HG03280 (cell line): ENCODE measurements around the gene ZNF423.
"Not testable (repeated sequence)": the region's sequence is repeated elsewhere in the genome, so short reads cannot be mapped to it uniquely, and the experiment has no call there.

Experiments
- ATAC-seq: cut with Tn5 transposase; IDR thresholded peaks from one replicate; pipeline ENCODE4 v1.9.1; 2021; ENCODE audit warnings: mild to moderate bottlenecking, moderate library complexity; ENCODE audit not compliant: unreplicated experiment

Gene ZNF423

GRCh38 chr16:49871824-49872223 lies 15.9 kb upstream of the ZNF423 start:
- ATAC-seq = not testable (repeated sequence)

- ATAC-seq = no peak
Observed at GRCh38 chr16:49869731-49870130, 13.8 kb upstream of the ZNF423 start.

GRCh38 chr16:49867796-49868668 lies 12.1 kb upstream of the ZNF423 start:
- ATAC-seq = no peak

- no peak for ATAC-seq
Observed at GRCh38 chr16:49867234-49867633, 11.3 kb upstream of the ZNF423 start.

GRCh38 chr16:49866595-49867071 lies 10.7 kb upstream of the ZNF423 start:
- no peak for ATAC-seq

GRCh38 chr16:49862694-49863093 lies 6.8 kb upstream of the ZNF423 start:
- no peak for ATAC-seq

GRCh38 chr16:49861299-49861698 lies 5.4 kb upstream of the ZNF423 start:
- no peak for ATAC-seq

GRCh38 chr16:49860593-49860992 lies 4.7 kb upstream of the ZNF423 start:
- no peak for ATAC-seq

GRCh38 chr16:49859125-49859811 lies 3.4 kb upstream of the ZNF423 start:
- no peak for ATAC-seq

- ATAC-seq = no peak
Observed at GRCh38 chr16:49858200-49859124, 2.5 kb upstream of the ZNF423 start.

GRCh38 chr16:49857423-49858181 lies 1.7 kb upstream of the ZNF423 start:
- ATAC-seq = no peak

- ATAC-seq = no peak
Observed at GRCh38 chr16:49856672-49857330, 889 bp upstream of the ZNF423 start.

GRCh38 chr16:49855280-49855821 lies 561 bp downstream of the ZNF423 start:
- peak; percentile 59 for ATAC-seq

GRCh38 chr16:49854796-49855203 lies 1.1 kb downstream of the ZNF423 start:
- ATAC-seq = no peak

GRCh38 chr16:49854188-49854795 lies 1.6 kb downstream of the ZNF423 start:
- no peak for ATAC-seq

- ATAC-seq = no peak
Observed at GRCh38 chr16:49852279-49852678, 3.6 kb downstream of the ZNF423 start.

GRCh38 chr16:49851468-49851787 lies 4.5 kb downstream of the ZNF423 start:
- ATAC-seq = no peak

- ATAC-seq = no peak
Observed at GRCh38 chr16:49850558-49851467, 5.1 kb downstream of the ZNF423 start.
